ENCODE data around the gene SERTAD1. TPM values are rescaled to one million over a fixed set of nuclear protein-coding genes. Genes with fewer than 3 reads are reported as not detected.

SERTAD1 gene
- total and polyA plus RNA-seq, 2 donors (not counting 1 experiment from before 2014, with no cell fraction given) = 11.9 to 59.4 TPM

DNA sequence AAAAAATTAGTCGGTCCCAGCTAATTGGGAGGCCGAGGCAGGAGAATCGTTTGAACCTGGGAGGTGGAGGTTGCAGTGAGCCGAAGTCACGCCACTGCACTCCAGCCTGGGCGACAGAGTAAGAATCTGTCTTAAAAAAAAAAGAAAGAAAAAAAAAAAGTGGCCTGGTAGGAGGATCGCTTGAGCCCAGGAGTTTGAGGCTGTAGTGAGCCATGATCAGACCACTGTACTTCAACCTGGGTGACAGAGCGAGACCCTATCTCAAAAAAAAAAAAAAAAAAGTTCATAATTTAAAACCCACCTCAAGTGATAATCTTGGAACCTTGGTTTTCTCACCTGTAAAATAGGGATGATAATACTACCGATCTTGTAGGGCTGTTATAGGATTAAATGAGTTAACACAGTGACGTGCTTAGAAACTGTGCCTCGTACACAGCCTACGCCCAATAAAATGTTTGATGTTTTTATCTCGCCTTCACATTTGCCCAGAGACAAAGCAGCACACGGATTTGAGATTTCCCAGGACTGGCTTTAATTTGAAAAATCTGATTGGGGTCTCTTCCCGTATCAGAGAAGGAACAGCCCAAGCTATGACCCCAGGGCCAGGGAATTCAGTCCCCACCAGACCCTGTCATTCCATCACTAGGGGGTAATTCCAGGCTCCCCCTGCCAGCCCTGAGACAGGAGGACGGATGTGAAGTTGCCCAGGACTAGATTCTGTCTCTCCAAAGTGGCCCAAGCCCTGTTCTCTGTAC, 3.6 kb downstream of the SERTAD1 start:
- Histone ChIP-seq H3K79me2 (ENCODE audit: control insufficient read depth, insufficient read depth, low read length) (peaks cover 26% of the 10 kb centered on the region), H3K27ac (ENCODE audit: low read length in 2 of 2) (peak overlapping the region; percentile 81 to 88), H3K4me2 (replicated peaks; ENCODE audit: low read depth, low read length, poor library complexity, severe bottlenecking) (peak overlapping the region; percentile 95), H3K4me3 (ENCODE audit: control extremely low read depth in 1 of 5, extremely low read depth in 1 of 5, insufficient read depth in 1 of 5, low read depth in 2 of 5, low read length in 4 of 5) (no peak overlapping the region), H3K9ac (ENCODE audit: low read length) (no peak overlapping the region), H2AFZ (ENCODE audit: insufficient read depth, low read depth, low read length, poor library complexity, severe bottlenecking) (no peak overlapping the region), H3K27me3 (replicated peaks in 1 of 4; ENCODE audit: control extremely low read depth in 1 of 4, control insufficient read depth in 3 of 4, insufficient read depth in 4 of 4, low read length in 3 of 4) (no peaks in the 10 kb centered on the region), H3K36me3 (replicated peaks in 1 of 2; ENCODE audit: control extremely low read depth in 1 of 2, control insufficient read depth in 1 of 2, extremely low read depth in 1 of 2, insufficient read depth in 2 of 2, low read length in 1 of 2) (peaks cover 0 to 9% of the 10 kb centered on the region in 2 experiments), H3K9me3 (ENCODE audit: control extremely low read depth in 1 of 3, control insufficient read depth in 2 of 3, insufficient read depth in 1 of 3, low read length in 2 of 3) (no peaks in the 10 kb centered on the region), H3K4me1 (ENCODE audit: control insufficient read depth in 2 of 2, insufficient read depth in 2 of 2, low read length in 2 of 2) (peaks cover 16 to 31% of the 10 kb centered on the region in 2 donors), H4K20me1 (ENCODE audit: control insufficient read depth, insufficient read depth, low read length, poor library complexity, severe bottlenecking) (no peaks in the 10 kb centered on the region)
- ATAC-seq (ENCODE audit: low read depth) (no peak), DNase-seq (no peak)
- CTCF ChIA-PET = interaction anchor here (1.3 to 9.5 kb wide), 6 partner anchors 13 to 117 kb away, joined by 4 to 87 read pairs (median 14); partner anchors contain the start of genes BLVRB, SERTAD3 and SPTBN4
- POLR2A ChIA-PET = interaction anchor here (0.7 to 2.3 kb wide), 6 partner anchors 9 to 322 kb away, joined by 3 to 32 read pairs (median 4); partner anchors contain the start of gene SERTAD3
- H3K9me3 Mint-ChIP-seq (ENCODE audit: insufficient read depth) = no peaks in the 10 kb centered on the region
- H3K4me3 Mint-ChIP-seq = peak overlapping the region; percentile 46
- H3K4me1 Mint-ChIP-seq = peaks cover 31% of the 10 kb centered on the region
- H3K27ac Mint-ChIP-seq = no peak overlapping the region
- H3K27me3 Mint-ChIP-seq = no peaks in the 10 kb centered on the region
- TF ChIP-seq, protein P1, sequence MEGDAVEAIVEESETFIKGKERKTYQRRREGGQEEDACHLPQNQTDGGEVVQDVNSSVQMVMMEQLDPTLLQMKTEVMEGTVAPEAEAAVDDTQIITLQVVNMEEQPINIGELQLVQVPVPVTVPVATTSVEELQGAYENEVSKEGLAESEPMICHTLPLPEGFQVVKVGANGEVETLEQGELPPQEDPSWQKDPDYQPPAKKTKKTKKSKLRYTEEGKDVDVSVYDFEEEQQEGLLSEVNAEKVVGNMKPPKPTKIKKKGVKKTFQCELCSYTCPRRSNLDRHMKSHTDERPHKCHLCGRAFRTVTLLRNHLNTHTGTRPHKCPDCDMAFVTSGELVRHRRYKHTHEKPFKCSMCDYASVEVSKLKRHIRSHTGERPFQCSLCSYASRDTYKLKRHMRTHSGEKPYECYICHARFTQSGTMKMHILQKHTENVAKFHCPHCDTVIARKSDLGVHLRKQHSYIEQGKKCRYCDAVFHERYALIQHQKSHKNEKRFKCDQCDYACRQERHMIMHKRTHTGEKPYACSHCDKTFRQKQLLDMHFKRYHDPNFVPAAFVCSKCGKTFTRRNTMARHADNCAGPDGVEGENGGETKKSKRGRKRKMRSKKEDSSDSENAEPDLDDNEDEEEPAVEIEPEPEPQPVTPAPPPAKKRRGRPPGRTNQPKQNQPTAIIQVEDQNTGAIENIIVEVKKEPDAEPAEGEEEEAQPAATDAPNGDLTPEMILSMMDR (IDR thresholded peaks at IDR 0.05) = no peak
- TF ChIP-seq EZH2 (IDR thresholded peaks at IDR 0.05; ENCODE audit: borderline replicate concordance, insufficient read depth, low read depth, low read length, poor library complexity, severe bottlenecking) = no peak
- intact Hi-C loops (cut with micrococcal nuclease) = loop anchor here (1.0 to 2.0 kb wide), 6 partner anchors 11 to 149 kb away; partner anchors contain the start of genes BLVRB and SERTAD3
- 96% methylated on average over 10 of the region's 16 CpGs for WGBS (ENCODE audit: insufficient coverage)
